ENCODE data around the gene VAC14. TPM values are rescaled to one million over a fixed set of nuclear protein-coding genes. Genes with fewer than 3 reads are reported as not detected.

The VAC14 gene
- total RNA-seq, 4 donors from 2014 or later, result 31.1 to 47.0 (median 37.0) TPM

DNA sequence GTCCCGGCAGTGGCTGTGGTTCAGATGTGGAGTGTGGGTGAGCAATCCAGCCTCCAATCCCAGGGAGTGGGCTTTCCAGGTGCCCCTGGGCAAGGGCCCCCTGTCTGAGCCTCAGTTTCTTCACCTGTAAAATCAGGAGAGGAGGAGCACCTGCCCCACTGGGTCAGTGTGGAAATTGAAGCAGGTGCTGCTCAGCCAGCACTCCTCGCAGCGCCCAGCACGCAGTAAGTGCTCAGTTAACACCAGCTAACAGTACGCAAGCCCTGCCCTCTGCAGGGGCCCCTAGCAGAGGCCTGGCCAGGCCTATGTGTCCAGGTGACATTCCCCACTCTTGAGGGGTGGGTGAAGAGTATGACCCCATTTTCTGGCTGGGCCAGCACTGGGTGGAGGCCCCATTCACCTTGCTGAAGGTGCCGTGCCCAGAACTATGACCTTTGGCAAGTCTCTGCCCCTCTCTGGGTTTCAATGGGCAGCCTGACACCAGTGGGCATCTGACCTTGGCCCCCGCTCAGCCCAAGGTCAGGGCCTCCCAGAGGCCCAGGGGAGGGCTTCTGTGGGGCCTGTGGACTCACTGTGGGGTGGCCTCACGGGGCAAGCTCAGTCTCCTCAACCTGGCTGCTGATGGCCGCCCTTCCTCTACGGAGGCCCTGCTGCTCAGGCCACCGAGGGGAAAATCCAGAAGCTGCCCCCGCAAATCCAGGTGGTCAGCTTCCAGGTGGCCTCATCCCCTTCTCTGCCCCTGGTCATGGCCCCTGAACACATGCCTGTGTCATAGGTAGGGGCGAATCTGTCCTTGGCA, 117.6 kb downstream of the VAC14 start:
- H3K27ac ChIP-seq (replicated peaks in 1 of 4), result peak overlapping the region; percentile 86 to 99 (median 93)
- intact Hi-C loops (cut with DNase I), result no loop called here
- peaks cover 71 to 90% (median 88%) of the 10 kb centered on the region in 4 donors for H3K4me1 ChIP-seq
- H3K4me3 ChIP-seq, result peak overlapping the region; percentile 75 to 87 (median 83)
- H3K36me3 ChIP-seq, result peaks cover 15 to 35% (median 17%) of the 10 kb centered on the region in 4 donors
- no peaks in the 10 kb centered on the region for H3K27me3 ChIP-seq
- WGBS, result 55% methylated on average over 7 of the region's 13 CpGs
- no peaks in the 10 kb centered on the region for H3K9me3 ChIP-seq
- no peak for DNase-seq (ENCODE audit: extremely low spot score)
- TF ChIP-seq POLR2A (IDR thresholded peaks at IDR 0.05; ENCODE audit: low read depth) (no peak), POLR2AphosphoS5 (IDR thresholded peaks at IDR 0.05) (no peak)

DNA sequence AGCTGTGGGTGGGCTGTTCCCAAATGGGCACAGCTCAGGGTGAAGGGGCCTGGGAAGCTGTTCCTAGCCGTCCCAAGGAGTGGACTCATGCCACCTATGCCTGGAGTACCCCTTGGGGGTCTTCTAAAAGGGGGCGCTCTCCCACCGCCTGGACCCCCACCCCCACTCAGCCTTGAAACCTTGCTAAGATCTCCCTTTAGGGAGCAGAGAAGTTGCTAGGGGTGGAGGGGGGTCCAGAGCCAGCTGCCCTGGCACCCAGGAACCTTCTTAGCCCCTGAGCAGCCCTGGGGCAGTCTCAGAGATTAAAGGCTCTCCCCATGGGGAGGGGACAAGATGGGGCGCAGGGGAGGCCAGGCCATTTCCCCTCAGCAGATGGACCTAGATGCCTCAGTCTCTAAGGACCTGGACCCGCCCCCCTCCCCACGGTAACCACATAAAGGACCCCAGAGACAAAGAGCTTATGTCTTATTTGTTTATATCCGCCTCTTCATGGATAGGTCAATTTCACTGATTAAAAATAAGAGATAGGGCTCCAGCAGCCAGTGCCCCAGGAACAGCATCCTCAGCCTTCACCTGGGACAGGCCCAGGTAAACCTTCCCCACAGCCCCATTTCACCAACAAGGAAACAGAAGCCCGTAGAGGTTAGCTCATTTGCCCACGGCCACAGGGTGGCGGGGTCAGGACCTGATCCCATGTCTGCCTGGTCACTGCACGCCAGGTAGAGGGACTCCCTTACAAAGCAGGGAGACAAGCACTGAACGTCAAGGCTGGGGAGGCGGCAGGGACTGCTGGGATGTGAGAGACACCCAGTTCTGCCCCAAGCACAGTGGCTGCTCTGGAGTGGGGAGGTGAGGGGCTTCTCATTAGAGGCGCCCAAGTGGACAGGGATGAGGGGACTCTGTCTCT, 118.5 kb downstream of the VAC14 start:
- intact Hi-C loops (cut with DNase I), result no loop called here

DNA sequence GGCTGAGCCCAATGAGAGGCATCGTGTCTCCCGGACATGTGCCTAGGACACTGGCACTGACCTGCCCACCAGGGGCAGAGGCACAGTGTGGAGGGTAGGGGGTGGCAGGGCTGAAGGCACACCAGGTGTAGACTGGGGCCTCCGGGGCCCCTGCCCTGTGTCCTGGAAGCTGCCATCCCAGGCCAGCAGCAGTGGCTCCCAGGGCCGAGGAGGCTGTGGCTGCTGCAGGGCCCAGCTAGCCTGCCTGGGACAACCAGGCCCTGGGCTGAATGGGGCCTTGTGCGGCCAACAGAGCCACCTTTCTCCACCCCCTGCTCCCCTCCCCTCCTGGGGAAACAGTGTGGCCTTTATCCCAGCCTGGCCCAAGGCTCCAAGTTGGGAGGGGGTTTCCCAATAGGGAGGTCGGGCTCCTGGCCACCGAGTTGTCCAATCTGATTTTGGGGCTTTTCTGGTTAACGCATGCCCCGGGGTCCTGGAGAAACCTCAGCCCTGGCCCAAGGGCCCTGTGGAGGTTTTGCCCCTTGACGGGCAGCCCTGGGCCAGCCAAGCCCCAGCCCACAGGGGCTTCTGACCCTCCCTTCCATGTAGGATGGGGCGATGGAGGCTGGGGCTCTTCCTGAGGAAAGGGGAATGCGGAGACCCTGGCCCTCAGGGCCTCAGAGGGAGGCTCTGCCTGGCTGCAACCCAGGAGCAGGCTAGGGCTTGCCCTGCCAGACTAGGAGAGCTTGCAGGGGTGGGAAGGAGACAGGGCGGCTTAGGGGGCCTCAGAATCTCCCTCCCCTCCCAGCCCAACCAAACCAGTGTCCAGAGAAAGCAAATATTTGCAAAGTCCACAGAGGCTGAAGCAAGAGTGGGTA, 119.3 kb downstream of the VAC14 start:
- WGBS, result 40% methylated on average over 1 of the region's 13 CpGs
- no peak for DNase-seq (ENCODE audit: extremely low spot score)
- H3K9me3 ChIP-seq, result no peaks in the 10 kb centered on the region
- TF ChIP-seq POLR2A (IDR thresholded peaks at IDR 0.05; ENCODE audit: low read depth) (no peak), POLR2AphosphoS5 (IDR thresholded peaks at IDR 0.05) (no peak), EP300 (IDR thresholded peaks at IDR 0.05) (no peak)
- TF ChIP-seq, protein P1, sequence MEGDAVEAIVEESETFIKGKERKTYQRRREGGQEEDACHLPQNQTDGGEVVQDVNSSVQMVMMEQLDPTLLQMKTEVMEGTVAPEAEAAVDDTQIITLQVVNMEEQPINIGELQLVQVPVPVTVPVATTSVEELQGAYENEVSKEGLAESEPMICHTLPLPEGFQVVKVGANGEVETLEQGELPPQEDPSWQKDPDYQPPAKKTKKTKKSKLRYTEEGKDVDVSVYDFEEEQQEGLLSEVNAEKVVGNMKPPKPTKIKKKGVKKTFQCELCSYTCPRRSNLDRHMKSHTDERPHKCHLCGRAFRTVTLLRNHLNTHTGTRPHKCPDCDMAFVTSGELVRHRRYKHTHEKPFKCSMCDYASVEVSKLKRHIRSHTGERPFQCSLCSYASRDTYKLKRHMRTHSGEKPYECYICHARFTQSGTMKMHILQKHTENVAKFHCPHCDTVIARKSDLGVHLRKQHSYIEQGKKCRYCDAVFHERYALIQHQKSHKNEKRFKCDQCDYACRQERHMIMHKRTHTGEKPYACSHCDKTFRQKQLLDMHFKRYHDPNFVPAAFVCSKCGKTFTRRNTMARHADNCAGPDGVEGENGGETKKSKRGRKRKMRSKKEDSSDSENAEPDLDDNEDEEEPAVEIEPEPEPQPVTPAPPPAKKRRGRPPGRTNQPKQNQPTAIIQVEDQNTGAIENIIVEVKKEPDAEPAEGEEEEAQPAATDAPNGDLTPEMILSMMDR (IDR thresholded peaks at IDR 0.05), result no peak
- H3K36me3 ChIP-seq, result peaks cover 28 to 52% (median 35%) of the 10 kb centered on the region in 4 donors
- H3K27me3 ChIP-seq, result no peaks in the 10 kb centered on the region
- H3K4me3 ChIP-seq, result peak overlapping the region; percentile 4 to 34 (median 21)
- H3K4me1 ChIP-seq, result peaks cover 56 to 84% (median 77%) of the 10 kb centered on the region in 4 donors
- intact Hi-C loops (cut with DNase I), result no loop called here
- H3K27ac ChIP-seq (replicated peaks in 1 of 4), result peak overlapping the region; percentile 86 to 99 (median 93)

More for the DNA sequence above, 118.5 kb downstream of the VAC14 start:
- 54% methylated on average over 11 of the region's 14 CpGs for WGBS
- Histone ChIP-seq H3K4me3 (peak overlapping the region; percentile 4 to 86 (median 42)), H3K27ac (replicated peaks in 1 of 4) (peak overlapping the region; percentile 86 to 99 (median 93)), H3K36me3 (peaks cover 23 to 44% (median 26%) of the 10 kb centered on the region in 4 donors), H3K9me3 (no peaks in the 10 kb centered on the region), H3K27me3 (no peaks in the 10 kb centered on the region), H3K4me1 (peaks cover 63 to 84% (median 80%) of the 10 kb centered on the region in 4 donors)
- TF ChIP-seq POLR2A (IDR thresholded peaks at IDR 0.05; ENCODE audit: low read depth) (no peak), POLR2AphosphoS5 (IDR thresholded peaks at IDR 0.05) (no peak), EP300 (IDR thresholded peaks at IDR 0.05) (no peak)
- TF ChIP-seq, protein P1 (IDR thresholded peaks at IDR 0.05), result no peak
- no peak for DNase-seq (ENCODE audit: extremely low spot score)

DNA sequence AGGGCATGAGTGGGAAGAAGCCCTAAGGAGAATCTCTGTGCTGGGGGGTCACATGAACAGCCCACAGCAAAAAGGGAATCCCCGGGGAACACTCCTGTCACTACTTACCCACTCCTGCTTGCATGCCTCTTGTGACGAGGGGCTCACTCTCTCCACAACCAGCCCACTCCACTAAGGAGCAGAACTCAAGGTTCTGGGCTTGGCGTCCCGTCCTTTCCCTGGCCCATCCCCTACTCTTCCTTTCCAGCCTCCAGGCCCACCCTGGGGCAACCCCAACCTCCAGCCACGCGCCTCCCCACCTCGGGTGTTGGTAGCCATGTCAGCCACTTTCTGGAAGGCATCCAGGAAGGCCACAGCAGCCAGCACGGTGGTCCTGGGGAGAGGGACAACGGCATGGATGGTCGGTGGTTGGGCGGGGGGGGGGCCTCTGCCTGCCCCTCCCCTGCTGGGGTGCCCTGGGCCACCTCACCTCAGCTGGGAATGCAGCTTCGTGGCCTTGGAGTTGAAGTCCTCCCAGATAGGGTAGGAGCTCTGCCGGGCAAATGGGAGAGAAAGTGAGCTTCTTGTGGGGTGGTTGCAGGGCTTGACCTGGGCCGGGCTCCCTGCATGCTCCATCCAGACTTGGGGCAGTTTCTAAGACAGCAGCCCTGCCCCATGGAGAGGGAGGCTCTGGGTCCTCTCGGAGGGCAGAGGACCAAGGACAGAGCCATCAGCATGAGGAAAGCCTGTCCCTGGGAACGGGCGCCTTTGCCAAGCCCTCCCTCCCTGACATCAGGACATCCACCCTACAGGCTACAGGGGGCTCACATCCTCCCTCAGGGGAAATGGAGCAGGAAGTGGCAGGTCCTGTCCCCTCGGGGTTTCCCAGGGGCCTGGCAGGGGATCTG, 120.2 kb downstream of the VAC14 start:
- TF ChIP-seq, protein P1 (IDR thresholded peaks at IDR 0.05), result no peak
- no peak for TF ChIP-seq POLR2A (IDR thresholded peaks at IDR 0.05; ENCODE audit: low read depth)
- Histone ChIP-seq H3K27ac (replicated peaks in 1 of 4) (peak overlapping the region; percentile 86 to 99 (median 93)), H3K4me1 (peaks cover 53 to 86% (median 77%) of the 10 kb centered on the region in 4 donors), H3K9me3 (no peaks in the 10 kb centered on the region), H3K36me3 (peaks cover 34 to 61% (median 43%) of the 10 kb centered on the region in 4 donors), H3K27me3 (no peaks in the 10 kb centered on the region), H3K4me3 (peak overlapping the region in 2 of 4 donors; percentile 4 to 7)
- 51% methylated on average over 16 of the region's 18 CpGs for WGBS
- DNase-seq (ENCODE audit: extremely low spot score), result no peak
- intact Hi-C loops (cut with DNase I), result loop anchor here (1.0 kb wide), 2 partner anchors 58 to 91 kb away; no protein-coding TSS in a partner anchor

Measured in esophagus muscularis mucosa (tissue), 4 donors.